ENCODE data around the gene NIPAL4. TPM values are rescaled to one million over a fixed set of nuclear protein-coding genes. Genes with fewer than 3 reads are reported as not detected.
A peak's percentile ranks its signal among the peaks of the same experiment; 100 is the strongest.

NIPAL4 gene
- total RNA-seq, 1 experiment from 2014 or later = not detected

GRCh38 chr5:157492886-157493285 lies 32.9 kb downstream of the NIPAL4 start:
- no peaks in the 10 kb centered on the region for H3K4me1 Mint-ChIP-seq
- no peaks in the 10 kb centered on the region for H4K20me1 ChIP-seq (ENCODE audit: control insufficient read depth, insufficient read depth, insufficient read length)
- H4K8ac ChIP-seq (replicated peaks; ENCODE audit: insufficient read length, low read depth, low read length) = no peak overlapping the region

More at GRCh38 chr5:157492886-157493285, 32.9 kb downstream of the NIPAL4 start:
- H3K23ac ChIP-seq (ENCODE audit: insufficient read length, low read depth, low read length) = no peak overlapping the region
- no peaks in the 10 kb centered on the region for H3K23me2 ChIP-seq (ENCODE audit: insufficient read length, low read depth, low read length, poor library complexity, severe bottlenecking)
- no peaks in the 10 kb centered on the region for H3K9me3 ChIP-seq (ENCODE audit: control insufficient read depth, low read depth, low read length)
- no peak for TF ChIP-seq CTCF (conservative IDR thresholded peaks at IDR 0.05)
- no peak overlapping the region for H2BK12ac ChIP-seq (ENCODE audit: insufficient read length, low read depth, low read length)
- H3K14ac ChIP-seq (ENCODE audit: insufficient read depth, low read length) = no peak overlapping the region; the same call in 1 of the 2 replicates
- Mint-ChIP-seq H3K9me3 (no peaks in the 10 kb centered on the region), H3K4me3 (no peak overlapping the region), H3K27ac (peak overlapping the region in 2 of 3 experiments; percentile 34 to 68; a peak in 3 of 7 replicates), H3K27me3 (ENCODE audit: low read depth) (no peaks in the 10 kb centered on the region), H3K36me3 (ENCODE audit: insufficient read depth in 1 of 3, low read depth in 3 of 3) (peaks cover 0 to 13% (median 9%) of the 10 kb centered on the region in 3 experiments; a peak in 4 of 7 replicates)
- H3T11ph ChIP-seq (ENCODE audit: low read length) = no peak overlapping the region
- H3K9ac ChIP-seq (ENCODE audit: extremely low read depth, insufficient read length, low read length) = no peak overlapping the region
- H2AK5ac ChIP-seq (ENCODE audit: insufficient read length, low read length) = no peak overlapping the region
- no peak overlapping the region for H3K27ac ChIP-seq (ENCODE audit: insufficient read length, low read depth, low read length)
- no peak overlapping the region for H4K5ac ChIP-seq (ENCODE audit: insufficient read length, low read depth, low read length)
- no peak overlapping the region for H3K56ac ChIP-seq (ENCODE audit: insufficient read length, low read depth, low read length)
- no peak overlapping the region for H2BK15ac ChIP-seq (ENCODE audit: low read depth, low read length)
- no peaks in the 10 kb centered on the region for H3K79me1 ChIP-seq (ENCODE audit: insufficient read depth, low read depth, low read length, poor library complexity, severe bottlenecking)
- DNase-seq = no peak
- no peak overlapping the region for H2BK5ac ChIP-seq (ENCODE audit: insufficient read length, low read length)
- H3K4me1 ChIP-seq (ENCODE audit: insufficient read depth, low read length) = no peaks in the 10 kb centered on the region
- no CpG with 5 or more reads among the region's 9 CpGs for WGBS (ENCODE audit: extremely low coverage, insufficient read length, low lambda C conversion rate)
- no peak overlapping the region for H2BK120ac ChIP-seq (ENCODE audit: low read depth, low read length, poor library complexity, severe bottlenecking)
- no peak overlapping the region for H2BK20ac ChIP-seq (ENCODE audit: low read depth, low read length, poor library complexity, severe bottlenecking)
- no peak overlapping the region for H2AFZ ChIP-seq (ENCODE audit: low read length)
- H3K4me2 ChIP-seq (ENCODE audit: insufficient read depth, insufficient read length, low read length) = no peak overlapping the region
- H3K79me2 ChIP-seq (ENCODE audit: insufficient read depth, low read length) = no peaks in the 10 kb centered on the region
- H3K27me3 ChIP-seq (ENCODE audit: insufficient read depth, low read length) = no peaks in the 10 kb centered on the region
- no peak overlapping the region for H4K91ac ChIP-seq (ENCODE audit: insufficient read length, low read depth, low read length)
- no peak overlapping the region for H3K4ac ChIP-seq (ENCODE audit: low read depth, low read length)
- no peak overlapping the region for H3K18ac ChIP-seq (ENCODE audit: insufficient read length, low read depth, low read length)
